Sigmoid colon (tissue), 3 donors: Measurements from ENCODE around the gene TENM4.

ENCODE experiments used
- POLR2A ChIP-seq, 2 donors: fragments of 450-650 bp; IDR thresholded peaks; one replicate each; pipeline ENCODE4 v1.6.1; 2016; ENCODE audit warnings: antibody characterized with exemption in 2 of 2, mild to moderate bottlenecking in 2 of 2, moderate library complexity in 2 of 2
- TF ChIP-seq, protein P1 (sequence below), 4 experiments: fragments of 450-650 bp in 3 of 4; fragments of 200-600 bp in 1 of 4; IDR thresholded peaks; one replicate each; pipeline ENCODE4 v1.5.1; 2016 to 2019; ENCODE audit warnings: antibody characterized with exemption in 4 of 4, mild to moderate bottlenecking in 3 of 4, moderate library complexity in 2 of 4

DNA sequence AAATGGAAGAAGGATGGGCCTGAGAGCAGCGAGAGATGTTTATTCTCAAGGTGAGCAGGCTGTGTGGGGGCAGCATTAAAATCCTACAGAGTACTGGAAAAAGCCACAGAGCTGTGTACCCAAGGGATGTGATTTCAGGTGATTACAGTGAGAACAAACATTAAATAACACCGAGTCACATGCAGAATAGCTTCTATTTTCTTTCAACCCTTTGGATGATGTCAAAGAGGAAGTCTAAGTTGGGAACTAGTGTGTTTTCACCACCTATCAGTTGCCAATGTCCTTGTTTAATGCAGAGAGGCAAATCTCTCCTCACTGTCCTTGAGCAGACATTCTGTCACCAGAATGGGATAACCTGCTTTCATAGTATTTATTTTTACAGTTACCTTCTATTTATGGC is 486.6 kb downstream of the TENM4 start:
- TF ChIP-seq POLR2A (IDR thresholded peaks at IDR 0.05), result no peak
- TF ChIP-seq, protein P1, sequence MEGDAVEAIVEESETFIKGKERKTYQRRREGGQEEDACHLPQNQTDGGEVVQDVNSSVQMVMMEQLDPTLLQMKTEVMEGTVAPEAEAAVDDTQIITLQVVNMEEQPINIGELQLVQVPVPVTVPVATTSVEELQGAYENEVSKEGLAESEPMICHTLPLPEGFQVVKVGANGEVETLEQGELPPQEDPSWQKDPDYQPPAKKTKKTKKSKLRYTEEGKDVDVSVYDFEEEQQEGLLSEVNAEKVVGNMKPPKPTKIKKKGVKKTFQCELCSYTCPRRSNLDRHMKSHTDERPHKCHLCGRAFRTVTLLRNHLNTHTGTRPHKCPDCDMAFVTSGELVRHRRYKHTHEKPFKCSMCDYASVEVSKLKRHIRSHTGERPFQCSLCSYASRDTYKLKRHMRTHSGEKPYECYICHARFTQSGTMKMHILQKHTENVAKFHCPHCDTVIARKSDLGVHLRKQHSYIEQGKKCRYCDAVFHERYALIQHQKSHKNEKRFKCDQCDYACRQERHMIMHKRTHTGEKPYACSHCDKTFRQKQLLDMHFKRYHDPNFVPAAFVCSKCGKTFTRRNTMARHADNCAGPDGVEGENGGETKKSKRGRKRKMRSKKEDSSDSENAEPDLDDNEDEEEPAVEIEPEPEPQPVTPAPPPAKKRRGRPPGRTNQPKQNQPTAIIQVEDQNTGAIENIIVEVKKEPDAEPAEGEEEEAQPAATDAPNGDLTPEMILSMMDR (IDR thresholded peaks at IDR 0.05), result no peak
